B cell (primary cell): Measurements from ENCODE around the gene MRLN. TPM values are rescaled to one million over a fixed set of nuclear protein-coding genes. Genes with fewer than 3 reads are reported as not detected.

Experiments used
- ATAC-seq: fragments of 200-7000 bp; cut with Tn5 transposase; one replicate; pipeline ENCODE4 v1.10.0; 2021; ENCODE audit warnings: low read depth, mild to moderate bottlenecking, moderate number of reproducible peaks, moderate library complexity
- CTCF ChIA-PET: fragments of 350-600 bp; sonication (Branson Sonifier 250); formaldehyde crosslinking; loops from one replicate; lab custom pipeline; 2021; ENCODE audit warnings: antibody characterized with exemption, inconsistent platforms; lab: Charles Lee
- POLR2A ChIA-PET: fragments of 350-600 bp; sonication (Branson Sonifier 250); formaldehyde crosslinking; loops from one replicate; lab custom pipeline; 2021; ENCODE audit warnings: antibody characterized with exemption; lab: Charles Lee
- DNase-seq: peaks from one replicate; pipeline ENCODE4 v3.0.0; 2013
- H2AFZ ChIP-seq: 2 replicates; pipeline ENCODE4 v1.6.1; 2012; ENCODE audit warnings: mild to moderate bottlenecking, low read depth, low read length; ENCODE audit not compliant: insufficient read depth, poor library complexity, severe bottlenecking
- H3K27ac ChIP-seq, 2 donors: 1 replicate in 1 of 2; 2 replicates in 1 of 2; pipeline ENCODE4 v1.5.1; 2012 to 2013; ENCODE audit warnings: low read length in 2 of 2, mild to moderate bottlenecking in 2 of 2, moderate library complexity in 1 of 2
- H3K27me3 ChIP-seq, 4 experiments: fragments of 200-600 bp in 1 of 4; sonication (generic) in 1 of 4; replicated peaks in 1 of 4; 1 replicate in 2 of 4; 2 replicates in 2 of 4; pipeline versions ENCODE4 v1.6.1 to v1.7.0; 2013 to 2016; ENCODE audit warnings: low read length in 3 of 4, mild to moderate bottlenecking in 2 of 4, mixed read lengths in 1 of 4, moderate library complexity in 1 of 4; ENCODE audit not compliant: insufficient read depth in 4 of 4, control insufficient read depth in 3 of 4; ENCODE audit errors: control extremely low read depth in 1 of 4
- H3K36me3 ChIP-seq, 2 experiments: replicated peaks in 1 of 2; 1 replicate in 1 of 2; 2 replicates in 1 of 2; pipeline versions ENCODE4 v1.6.1 to v1.7.1; 2013; ENCODE audit warnings: low read length in 1 of 2; ENCODE audit not compliant: insufficient read depth in 2 of 2, control insufficient read depth in 1 of 2; ENCODE audit errors: control extremely low read depth in 1 of 2, extremely low read depth in 1 of 2
- H3K4me1 ChIP-seq, 2 donors: fragments of 200-600 bp in 1 of 2; sonication (generic) in 1 of 2; 1 replicate in 1 of 2; 2 replicates in 1 of 2; pipeline versions ENCODE4 v1.5.1 to v1.6.1; 2013 to 2017; ENCODE audit warnings: low read length in 2 of 2; ENCODE audit not compliant: control insufficient read depth in 2 of 2, insufficient read depth in 2 of 2
- H3K4me2 ChIP-seq: replicated peaks from 2 replicates; pipeline ENCODE3; 2012; ENCODE audit warnings: mild to moderate bottlenecking, low read depth, low read length; ENCODE audit not compliant: poor library complexity, severe bottlenecking
- H3K4me3 ChIP-seq, 5 experiments: fragments of 200-600 bp in 1 of 5; sonication (generic) in 1 of 5; 1 replicate in 3 of 5; 2 replicates in 2 of 5; pipeline versions ENCODE4 v1.5.1 to v1.7.0; 2011 to 2016; ENCODE audit warnings: low read length in 4 of 5, mild to moderate bottlenecking in 4 of 5, low read depth in 2 of 5, control low read depth in 1 of 5, moderate library complexity in 1 of 5; ENCODE audit not compliant: insufficient read depth in 1 of 5; ENCODE audit errors: control extremely low read depth in 1 of 5, extremely low read depth in 1 of 5
- H3K79me2 ChIP-seq: fragments of 200-600 bp; sonication (generic); one replicate; pipeline ENCODE4 v1.6.0; 2016; ENCODE audit warnings: low read length; ENCODE audit not compliant: control insufficient read depth, insufficient read depth
- H3K9ac ChIP-seq: fragments of 200-600 bp; sonication (generic); 2 replicates; pipeline ENCODE4 v1.6.1; 2017; ENCODE audit warnings: mild to moderate bottlenecking, low read length, moderate library complexity
- H3K9me3 ChIP-seq, 3 donors: one replicate each; pipeline versions ENCODE4 v1.6.1 to v1.7.1; 2013; ENCODE audit warnings: low read length in 2 of 3; ENCODE audit not compliant: control insufficient read depth in 2 of 3, insufficient read depth in 1 of 3; ENCODE audit errors: control extremely low read depth in 1 of 3
- H4K20me1 ChIP-seq: 2 replicates; pipeline ENCODE4 v1.6.0; 2012; ENCODE audit warnings: mild to moderate bottlenecking, low read length; ENCODE audit not compliant: insufficient read depth, control insufficient read depth, poor library complexity, severe bottlenecking
- H3K27ac Mint-ChIP-seq: one replicate; pipeline ENCODE4 v1.8.0; 2021; ENCODE audit warnings: mixed read lengths
- H3K27me3 Mint-ChIP-seq: one replicate; pipeline ENCODE4 v1.8.0; 2021; ENCODE audit warnings: mixed read lengths
- H3K4me1 Mint-ChIP-seq: one replicate; pipeline ENCODE4 v1.8.0; 2021; ENCODE audit warnings: mixed read lengths
- H3K4me3 Mint-ChIP-seq: one replicate; pipeline ENCODE4 v1.8.0; 2021; ENCODE audit warnings: mixed read lengths
- H3K9me3 Mint-ChIP-seq: one replicate; pipeline ENCODE4 v1.8.0; 2022; ENCODE audit warnings: mixed read lengths; ENCODE audit not compliant: insufficient read depth
- CTCF ChIP-seq: fragments of 200-600 bp; IDR thresholded peaks from one replicate; pipeline ENCODE4 v1.8.0; 2022; ENCODE audit warnings: antibody characterized with exemption, mild to moderate bottlenecking
- EZH2 ChIP-seq: IDR thresholded peaks from 2 replicates; pipeline ENCODE4 v1.6.1; 2012; ENCODE audit warnings: borderline replicate concordance, low read depth, mild to moderate bottlenecking, moderate library complexity, low read length; ENCODE audit not compliant: insufficient read depth, poor library complexity, severe bottlenecking
- WGBS: methylation state at CpG from one replicate; pipeline ENCODE4 v1.1.5; 2013; ENCODE audit warnings: missing lambda C conversion rate; ENCODE audit not compliant: insufficient coverage; 5-methylcytosine and 5-hydroxymethylcytosine counted together
- intact Hi-C: fragments of 100-400 bp; cut with micrococcal nuclease; formaldehyde crosslinking; loops from one replicate; pipeline ENCODE4 v1.10.0; 2022
- polyA plus RNA-seq: library from polyadenylated mRNA; depleted of rRNA; stranded (reverse); fragments of >200 nt; gene quantifications from 2 replicates; pipeline ENCODE4 v1.2.3, GENCODE V29; 2012
- total RNA-seq, 2 donors: library from RNA; stranded (reverse); fragments of 120-200 nt in 1 of 2; gene quantifications; 1 replicate in 1 of 2; 2 replicates in 1 of 2; pipeline versions ENCODE4 v1.2.3 to v1.2.4, GENCODE V29; 2013 to 2022

MRLN gene
- total and polyA plus RNA-seq, 2 donors (not counting 1 experiment from before 2014, with no cell fraction given), result not detected

DNA sequence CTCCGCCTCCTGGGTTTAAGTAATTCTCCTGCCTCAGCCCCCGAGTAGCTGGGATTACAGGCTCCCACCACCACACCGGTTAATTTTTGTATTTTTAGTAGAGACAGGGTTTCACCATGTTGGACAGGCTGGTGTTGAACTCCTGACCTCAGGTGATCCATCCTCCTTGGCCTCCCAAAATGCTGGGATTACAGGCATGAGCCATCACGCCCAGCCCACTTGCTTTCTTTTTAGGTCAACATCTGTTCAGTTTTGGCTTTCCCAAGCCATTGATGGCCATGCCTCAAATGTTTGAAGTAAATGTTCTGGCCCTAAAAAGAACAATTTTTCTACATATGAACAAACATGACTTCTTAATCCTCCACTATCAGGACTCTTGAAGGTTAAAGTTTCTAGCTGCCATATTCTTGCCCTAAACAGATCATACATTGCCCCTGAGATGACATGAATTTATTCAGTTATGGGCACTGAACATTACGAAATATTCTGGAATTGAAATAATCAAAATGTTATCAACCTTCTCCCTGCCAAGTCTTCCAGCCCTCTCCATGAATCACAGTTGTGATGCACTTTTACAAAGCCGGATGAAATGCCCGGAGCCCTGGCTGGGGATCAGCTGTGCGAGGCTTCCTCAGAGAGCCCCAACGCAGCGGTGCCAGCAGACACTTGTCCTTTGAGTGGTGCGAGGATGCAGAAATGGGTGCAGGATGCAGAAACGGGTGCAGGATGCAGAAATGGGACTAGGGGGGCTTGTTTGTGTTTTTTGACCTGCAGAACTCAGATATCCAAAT is 2.9 kb downstream of the MRLN start:
- TF ChIP-seq EZH2 (no peak), CTCF (no peak)
- ATAC-seq (no peak), DNase-seq (no peak)
- H3K27me3 ChIP-seq, result peaks cover 0 to 3% (median 0%) of the 10 kb centered on the region in 4 experiments
- no peak overlapping the region for H3K27ac ChIP-seq
- intact Hi-C loops, result no loop called here
- no peak overlapping the region for H3K9ac ChIP-seq
- no peak overlapping the region for H3K4me2 ChIP-seq
- Mint-ChIP-seq H3K27me3 (peaks cover 32% of the 10 kb centered on the region), H3K4me3 (no peak overlapping the region), H3K27ac (no peak overlapping the region), H3K4me1 (no peaks in the 10 kb centered on the region), H3K9me3 (no peaks in the 10 kb centered on the region)
- ChIA-PET CTCF (no interaction called here), POLR2A (no interaction called here)
- no peak overlapping the region for H3K4me3 ChIP-seq
- H2AFZ ChIP-seq, result no peak overlapping the region
- no peaks in the 10 kb centered on the region for H3K9me3 ChIP-seq
- no peaks in the 10 kb centered on the region for H3K4me1 ChIP-seq
- no peaks in the 10 kb centered on the region for H3K79me2 ChIP-seq
- 93% methylated on average over 9 of the region's 12 CpGs for WGBS
- no peaks in the 10 kb centered on the region for H4K20me1 ChIP-seq
- no peaks in the 10 kb centered on the region for H3K36me3 ChIP-seq

DNA sequence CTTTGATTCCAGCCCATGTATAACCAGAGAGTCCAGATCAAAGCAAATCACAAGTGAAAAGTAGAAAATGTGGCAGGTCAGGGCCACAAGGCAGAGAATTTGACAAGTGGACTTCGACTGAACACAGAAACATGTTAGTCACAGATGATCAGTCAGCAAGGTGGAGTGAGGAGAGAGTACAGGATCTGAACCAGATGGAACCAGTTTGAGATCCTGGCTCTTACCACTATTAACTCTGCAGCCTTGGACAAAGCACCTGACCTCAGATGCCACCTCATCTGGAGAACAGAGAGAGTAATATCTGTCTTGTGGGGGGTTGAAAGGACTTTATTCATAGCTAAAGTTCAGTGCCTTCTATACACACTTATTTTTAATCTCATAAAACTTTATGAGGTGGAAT is 4.4 kb downstream of the MRLN start:
- Histone ChIP-seq H3K4me3 (no peak overlapping the region), H3K79me2 (no peaks in the 10 kb centered on the region), H4K20me1 (no peaks in the 10 kb centered on the region), H2AFZ (no peak overlapping the region), H3K9me3 (peaks cover 0 to 5% (median 0%) of the 10 kb centered on the region in 3 donors), H3K27ac (no peak overlapping the region), H3K4me1 (no peaks in the 10 kb centered on the region), H3K4me2 (no peak overlapping the region), H3K27me3 (peaks cover 0 to 3% (median 0%) of the 10 kb centered on the region in 4 experiments), H3K36me3 (no peaks in the 10 kb centered on the region), H3K9ac (no peak overlapping the region)
- H3K9me3 Mint-ChIP-seq, result no peaks in the 10 kb centered on the region
- CTCF ChIA-PET, result interaction anchor here (0.6 kb wide), 1 partner anchor 897 kb away, joined by 3 read pairs; no protein-coding TSS in a partner anchor
- DNase-seq (no peak), ATAC-seq (no peak)
- intact Hi-C loops, result no loop called here
- H3K4me3 Mint-ChIP-seq, result no peak overlapping the region
- H3K27me3 Mint-ChIP-seq, result peaks cover 32% of the 10 kb centered on the region
- H3K27ac Mint-ChIP-seq, result no peak overlapping the region
- WGBS, result 78% methylated on average over 1 of the region's 1 CpG
- no peaks in the 10 kb centered on the region for H3K4me1 Mint-ChIP-seq
- POLR2A ChIA-PET, result no interaction called here
- TF ChIP-seq EZH2 (no peak), CTCF (no peak)
